Astrocyte (in vitro differentiated cells and primary cell): ENCODE data around the gene CDK5R1. TPM values are rescaled to one million over a fixed set of nuclear protein-coding genes. Genes with fewer than 3 reads are reported as not detected.

ENCODE experiments used
- DNase-seq: peaks from one replicate; pipeline ENCODE4 v3.0.0-alpha.2; 2010; ENCODE audit warnings: low read depth
- FAIRE-seq: peaks from 2 replicates; lab custom pipeline; 2011; peaks lifted over from hg19 to GRCh38; lab: Jason Lieb, UNC
- H2AFZ ChIP-seq: 2 replicates; pipeline ENCODE4 v1.6.0; 2012; ENCODE audit warnings: low read depth, low read length, inconsistent platforms
- H3K27ac ChIP-seq: 2 replicates; pipeline ENCODE4 v1.5.1; 2011; ENCODE audit warnings: low read depth, low read length, inconsistent platforms
- H3K27me3 ChIP-seq: 2 replicates; pipeline ENCODE4 v1.6.0; 2011; ENCODE audit warnings: low read length, inconsistent platforms; ENCODE audit not compliant: insufficient read depth
- H3K36me3 ChIP-seq: 2 replicates; pipeline ENCODE4 v1.5.1; 2011; ENCODE audit warnings: low read length, inconsistent platforms; ENCODE audit not compliant: insufficient read depth
- H3K4me1 ChIP-seq: 2 replicates; pipeline ENCODE4 v1.5.1; 2011; ENCODE audit warnings: low read length, inconsistent platforms; ENCODE audit not compliant: insufficient read depth
- H3K4me2 ChIP-seq: 2 replicates; pipeline ENCODE4 v1.6.0; 2012; ENCODE audit warnings: low read length, inconsistent platforms
- H3K4me3 ChIP-seq: 2 replicates; pipeline ENCODE4 v1.5.1; 2011; ENCODE audit warnings: low read depth, mild to moderate bottlenecking, low read length, inconsistent platforms; ENCODE audit not compliant: insufficient read depth
- H3K79me2 ChIP-seq: 2 replicates; pipeline ENCODE4 v1.6.0; 2012; ENCODE audit warnings: mild to moderate bottlenecking, low read length, inconsistent platforms; ENCODE audit not compliant: insufficient read depth
- H3K9ac ChIP-seq: 2 replicates; pipeline ENCODE4 v1.6.0; 2012; ENCODE audit warnings: mild to moderate bottlenecking, low read length, inconsistent platforms
- H3K9me3 ChIP-seq: 2 replicates; pipeline ENCODE4 v1.5.1; 2012; ENCODE audit warnings: low read depth, mild to moderate bottlenecking, low read length, inconsistent platforms; ENCODE audit not compliant: insufficient read depth
- H4K20me1 ChIP-seq: 2 replicates; pipeline ENCODE4 v1.6.0; 2012; ENCODE audit warnings: low read length, inconsistent platforms; ENCODE audit not compliant: insufficient read depth
- H3K27ac Mint-ChIP-seq: one replicate; pipeline ENCODE4 v1.8.0; 2021; ENCODE audit warnings: mild to moderate bottlenecking, mixed read lengths; ENCODE audit not compliant: unreplicated experiment
- H3K27me3 Mint-ChIP-seq: one replicate; pipeline ENCODE4 v1.8.0; 2021; ENCODE audit warnings: low read depth, mixed read lengths; ENCODE audit not compliant: unreplicated experiment
- H3K36me3 Mint-ChIP-seq: one replicate; pipeline ENCODE4 v1.8.0; 2021; ENCODE audit warnings: low read depth, mixed read lengths; ENCODE audit not compliant: unreplicated experiment
- H3K4me1 Mint-ChIP-seq: one replicate; pipeline ENCODE4 v1.8.0; 2021; ENCODE audit warnings: low read depth, mixed read lengths; ENCODE audit not compliant: unreplicated experiment
- H3K4me3 Mint-ChIP-seq: one replicate; pipeline ENCODE4 v1.8.0; 2021; ENCODE audit warnings: mild to moderate bottlenecking, moderate library complexity, mixed read lengths; ENCODE audit not compliant: unreplicated experiment
- H3K9me3 Mint-ChIP-seq: one replicate; pipeline ENCODE4 v1.8.0; 2021; ENCODE audit warnings: mild to moderate bottlenecking, mixed read lengths; ENCODE audit not compliant: unreplicated experiment
- EZH2 ChIP-seq: IDR thresholded peaks from 2 replicates; pipeline ENCODE4 v1.6.1; 2012; ENCODE audit warnings: mild to moderate bottlenecking, low read length, inconsistent platforms; ENCODE audit not compliant: insufficient read depth
- total RNA-seq: library from RNA; stranded (reverse); gene quantifications from 2 replicates; pipeline ENCODE4 v1.2.1, GENCODE V29; 2021
- TF ChIP-seq, protein P1 (sequence below): IDR thresholded peaks from 2 replicates; pipeline ENCODE4 v1.5.1; 2011; ENCODE audit warnings: low read depth, mild to moderate bottlenecking, inconsistent platforms, low read length, moderate library complexity; ENCODE audit not compliant: insufficient read depth

Gene CDK5R1
- total RNA-seq, 1 donor from 2014 or later: 7.6 TPM

DNA sequence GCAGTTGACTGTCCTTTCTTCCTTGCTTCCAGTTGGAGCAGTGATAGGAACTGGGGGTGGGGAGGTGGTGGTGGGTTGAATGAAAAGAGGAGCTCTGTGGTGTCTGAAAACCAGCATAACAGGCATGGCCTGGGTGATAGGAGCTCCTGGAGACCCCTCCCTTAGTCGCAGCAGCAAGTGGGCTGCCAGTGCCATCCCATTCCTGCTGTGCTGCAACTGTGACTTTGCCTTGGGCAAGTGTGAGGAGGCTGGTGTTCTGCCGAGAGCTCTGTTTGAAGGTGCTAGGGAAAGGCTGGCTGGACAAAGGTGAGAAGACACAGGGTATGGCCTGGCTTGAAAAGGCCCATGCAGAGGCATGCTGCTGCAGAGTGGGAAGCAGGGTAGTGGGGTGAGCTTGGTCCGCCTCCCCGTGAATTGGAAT is 2.7 kb upstream of the CDK5R1 start:
- peak overlapping the region; percentile 35 for H3K4me3 Mint-ChIP-seq
- no peaks in the 10 kb centered on the region for H3K27me3 ChIP-seq

GRCh38 chr17:32484628-32485027 is 2.2 kb upstream of the CDK5R1 start:
- H3K27ac Mint-ChIP-seq: no peak overlapping the region
- no peak overlapping the region for H3K4me3 Mint-ChIP-seq

More for the DNA sequence above, 2.7 kb upstream of the CDK5R1 start:
- Histone ChIP-seq H2AFZ (no peak overlapping the region), H3K79me2 (peaks cover 9% of the 10 kb centered on the region), H3K4me3 (no peak overlapping the region), H3K4me2 (no peak overlapping the region), H3K4me1 (peaks cover 24% of the 10 kb centered on the region), H3K9me3 (no peaks in the 10 kb centered on the region), H3K36me3 (peaks cover 31% of the 10 kb centered on the region), H4K20me1 (peaks cover 55% of the 10 kb centered on the region), H3K9ac (peak overlapping the region; percentile 15), H3K27ac (no peak overlapping the region)
- no peak for TF ChIP-seq EZH2
- DNase-seq (no peak), FAIRE-seq (no peak)
- H3K4me1 Mint-ChIP-seq: peaks cover 14% of the 10 kb centered on the region
- peaks cover 15% of the 10 kb centered on the region for H3K36me3 Mint-ChIP-seq
- no peaks in the 10 kb centered on the region for H3K27me3 Mint-ChIP-seq
- peak overlapping the region; percentile 26 for H3K27ac Mint-ChIP-seq
- no peaks in the 10 kb centered on the region for H3K9me3 Mint-ChIP-seq

GRCh38 chr17:32485261-32486110 is 1.3 kb upstream of the CDK5R1 start:
- peaks cover 17% of the 10 kb centered on the region for H3K36me3 ChIP-seq
- no peaks in the 10 kb centered on the region for H3K27me3 ChIP-seq
- peaks cover 32% of the 10 kb centered on the region for H3K4me1 ChIP-seq
- peak overlapping the region; percentile 71 for H2AFZ ChIP-seq
- Mint-ChIP-seq H3K27ac (peak overlapping the region; percentile 26), H3K4me3 (peak overlapping the region; percentile 76), H3K9me3 (no peaks in the 10 kb centered on the region), H3K4me1 (peaks cover 18% of the 10 kb centered on the region), H3K36me3 (peaks cover 10% of the 10 kb centered on the region), H3K27me3 (no peaks in the 10 kb centered on the region)
- TF ChIP-seq EZH2: no peak
- TF ChIP-seq, protein P1, sequence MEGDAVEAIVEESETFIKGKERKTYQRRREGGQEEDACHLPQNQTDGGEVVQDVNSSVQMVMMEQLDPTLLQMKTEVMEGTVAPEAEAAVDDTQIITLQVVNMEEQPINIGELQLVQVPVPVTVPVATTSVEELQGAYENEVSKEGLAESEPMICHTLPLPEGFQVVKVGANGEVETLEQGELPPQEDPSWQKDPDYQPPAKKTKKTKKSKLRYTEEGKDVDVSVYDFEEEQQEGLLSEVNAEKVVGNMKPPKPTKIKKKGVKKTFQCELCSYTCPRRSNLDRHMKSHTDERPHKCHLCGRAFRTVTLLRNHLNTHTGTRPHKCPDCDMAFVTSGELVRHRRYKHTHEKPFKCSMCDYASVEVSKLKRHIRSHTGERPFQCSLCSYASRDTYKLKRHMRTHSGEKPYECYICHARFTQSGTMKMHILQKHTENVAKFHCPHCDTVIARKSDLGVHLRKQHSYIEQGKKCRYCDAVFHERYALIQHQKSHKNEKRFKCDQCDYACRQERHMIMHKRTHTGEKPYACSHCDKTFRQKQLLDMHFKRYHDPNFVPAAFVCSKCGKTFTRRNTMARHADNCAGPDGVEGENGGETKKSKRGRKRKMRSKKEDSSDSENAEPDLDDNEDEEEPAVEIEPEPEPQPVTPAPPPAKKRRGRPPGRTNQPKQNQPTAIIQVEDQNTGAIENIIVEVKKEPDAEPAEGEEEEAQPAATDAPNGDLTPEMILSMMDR: no peak
- no peak for DNase-seq
- peaks cover 58% of the 10 kb centered on the region for H4K20me1 ChIP-seq
- peaks cover 9% of the 10 kb centered on the region for H3K79me2 ChIP-seq
- H3K9ac ChIP-seq: peak overlapping the region; percentile 49
- no peak overlapping the region for H3K4me3 ChIP-seq
- H3K9me3 ChIP-seq: no peaks in the 10 kb centered on the region
- no peak for FAIRE-seq
- no peak overlapping the region for H3K27ac ChIP-seq
- H3K4me2 ChIP-seq: peak overlapping the region; percentile 96

More at GRCh38 chr17:32484628-32485027, 2.2 kb upstream of the CDK5R1 start:
- no peaks in the 10 kb centered on the region for H3K9me3 ChIP-seq
- no peak for TF ChIP-seq EZH2
- TF ChIP-seq, protein P1: no peak
- peaks cover 9% of the 10 kb centered on the region for H3K79me2 ChIP-seq
- no peak for DNase-seq
- H3K9ac ChIP-seq: no peak overlapping the region
- H3K9me3 Mint-ChIP-seq: no peaks in the 10 kb centered on the region
- no peaks in the 10 kb centered on the region for H3K27me3 ChIP-seq
- no peak overlapping the region for H3K4me2 ChIP-seq
- H3K27ac ChIP-seq: no peak overlapping the region
- no peak for FAIRE-seq
- no peaks in the 10 kb centered on the region for H3K27me3 Mint-ChIP-seq
- peaks cover 25% of the 10 kb centered on the region for H3K36me3 ChIP-seq
- H2AFZ ChIP-seq: no peak overlapping the region
- H4K20me1 ChIP-seq: peaks cover 55% of the 10 kb centered on the region
- H3K4me3 ChIP-seq: no peak overlapping the region
- H3K4me1 Mint-ChIP-seq: peaks cover 15% of the 10 kb centered on the region
- peaks cover 26% of the 10 kb centered on the region for H3K4me1 ChIP-seq
- H3K36me3 Mint-ChIP-seq: peaks cover 13% of the 10 kb centered on the region
